Fibroblast of pulmonary artery (primary cell): ENCODE results near the gene EPS8L2.

Experiments used
- DNase-seq: peaks from one replicate; pipeline ENCODE4 v3.0.0-alpha.2; 2010; ENCODE audit warnings: low read depth
- H3K4me3 ChIP-seq: replicated peaks from 2 replicates; pipeline ENCODE4 v1.5.1; 2011; ENCODE audit warnings: low read depth, mild to moderate bottlenecking, control low read depth, low read length, moderate library complexity
- TF ChIP-seq, protein P1 (sequence below): IDR thresholded peaks from 2 replicates; pipeline ENCODE4 v1.5.1; 2011; ENCODE audit warnings: mild to moderate bottlenecking, control low read depth, low read length, inconsistent platforms; ENCODE audit errors: missing control alignments

Gene EPS8L2

DNA sequence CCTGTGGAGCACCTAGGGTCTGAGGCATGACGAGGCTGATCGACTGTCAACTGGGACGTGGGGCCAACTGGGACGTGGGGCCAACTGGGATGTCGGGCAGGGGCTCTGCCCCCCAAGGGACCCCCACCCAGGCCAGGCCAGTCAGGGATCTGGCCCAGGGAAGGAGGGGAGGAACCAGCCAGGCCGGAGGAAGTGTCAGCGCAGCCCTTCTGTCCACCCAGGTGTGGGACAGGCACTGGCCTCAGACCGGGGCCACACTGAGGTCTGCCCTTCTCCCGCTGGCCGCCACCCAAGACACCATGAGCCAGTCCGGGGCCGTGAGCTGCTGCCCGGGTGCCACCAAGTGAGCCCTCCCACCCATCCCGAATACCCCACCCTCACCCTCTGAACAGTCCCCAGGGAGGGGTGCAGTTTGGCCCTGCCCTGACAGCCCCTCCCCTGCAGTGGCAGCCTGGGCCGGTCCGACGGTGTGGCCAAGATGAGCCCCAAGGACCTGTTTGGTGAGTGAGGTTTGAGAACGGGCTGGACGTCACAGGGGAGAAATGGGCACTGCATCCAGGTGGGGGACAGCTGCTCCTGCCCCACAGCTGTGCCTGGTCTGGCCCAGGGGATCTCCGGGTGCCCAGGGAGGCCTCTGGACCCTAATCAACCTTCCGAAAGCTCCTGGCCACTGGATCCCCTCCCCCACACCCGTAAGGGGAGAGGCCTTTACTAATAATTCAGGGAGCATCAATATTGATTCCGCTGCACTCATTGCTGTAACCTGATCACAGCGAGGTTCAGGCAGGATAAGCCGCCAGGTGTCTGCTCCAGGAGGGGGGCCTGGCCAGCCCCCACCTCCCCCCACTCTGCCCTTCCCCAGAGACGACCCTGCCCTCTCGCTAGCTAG is 3.3 kb downstream of the EPS8L2 start:
- H3K4me3 ChIP-seq: no peak overlapping the region
- TF ChIP-seq, protein P1, sequence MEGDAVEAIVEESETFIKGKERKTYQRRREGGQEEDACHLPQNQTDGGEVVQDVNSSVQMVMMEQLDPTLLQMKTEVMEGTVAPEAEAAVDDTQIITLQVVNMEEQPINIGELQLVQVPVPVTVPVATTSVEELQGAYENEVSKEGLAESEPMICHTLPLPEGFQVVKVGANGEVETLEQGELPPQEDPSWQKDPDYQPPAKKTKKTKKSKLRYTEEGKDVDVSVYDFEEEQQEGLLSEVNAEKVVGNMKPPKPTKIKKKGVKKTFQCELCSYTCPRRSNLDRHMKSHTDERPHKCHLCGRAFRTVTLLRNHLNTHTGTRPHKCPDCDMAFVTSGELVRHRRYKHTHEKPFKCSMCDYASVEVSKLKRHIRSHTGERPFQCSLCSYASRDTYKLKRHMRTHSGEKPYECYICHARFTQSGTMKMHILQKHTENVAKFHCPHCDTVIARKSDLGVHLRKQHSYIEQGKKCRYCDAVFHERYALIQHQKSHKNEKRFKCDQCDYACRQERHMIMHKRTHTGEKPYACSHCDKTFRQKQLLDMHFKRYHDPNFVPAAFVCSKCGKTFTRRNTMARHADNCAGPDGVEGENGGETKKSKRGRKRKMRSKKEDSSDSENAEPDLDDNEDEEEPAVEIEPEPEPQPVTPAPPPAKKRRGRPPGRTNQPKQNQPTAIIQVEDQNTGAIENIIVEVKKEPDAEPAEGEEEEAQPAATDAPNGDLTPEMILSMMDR: no peak
- DNase-seq: no peak

DNA sequence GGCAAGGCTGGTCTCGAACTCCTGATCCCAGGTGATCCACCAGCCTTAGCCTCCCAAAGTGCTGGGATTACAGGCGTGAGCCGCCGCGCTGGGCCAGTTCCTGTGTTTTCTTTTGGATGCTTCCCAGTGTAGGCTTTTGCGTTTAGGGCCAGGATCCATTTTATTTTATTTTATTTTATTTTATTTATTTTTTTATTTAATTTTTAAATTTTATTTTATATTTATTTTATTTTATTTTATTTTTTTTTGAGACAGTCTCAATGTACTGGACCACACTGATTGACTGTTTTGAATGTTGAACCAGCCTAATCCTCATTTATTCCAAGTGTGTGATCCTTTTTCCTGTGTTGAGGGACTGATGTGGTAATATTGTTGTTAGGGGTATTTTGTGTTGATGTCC is 8.4 kb downstream of the EPS8L2 start:
- no peak overlapping the region for H3K4me3 ChIP-seq
- DNase-seq: no peak
- TF ChIP-seq, protein P1: no peak

DNA sequence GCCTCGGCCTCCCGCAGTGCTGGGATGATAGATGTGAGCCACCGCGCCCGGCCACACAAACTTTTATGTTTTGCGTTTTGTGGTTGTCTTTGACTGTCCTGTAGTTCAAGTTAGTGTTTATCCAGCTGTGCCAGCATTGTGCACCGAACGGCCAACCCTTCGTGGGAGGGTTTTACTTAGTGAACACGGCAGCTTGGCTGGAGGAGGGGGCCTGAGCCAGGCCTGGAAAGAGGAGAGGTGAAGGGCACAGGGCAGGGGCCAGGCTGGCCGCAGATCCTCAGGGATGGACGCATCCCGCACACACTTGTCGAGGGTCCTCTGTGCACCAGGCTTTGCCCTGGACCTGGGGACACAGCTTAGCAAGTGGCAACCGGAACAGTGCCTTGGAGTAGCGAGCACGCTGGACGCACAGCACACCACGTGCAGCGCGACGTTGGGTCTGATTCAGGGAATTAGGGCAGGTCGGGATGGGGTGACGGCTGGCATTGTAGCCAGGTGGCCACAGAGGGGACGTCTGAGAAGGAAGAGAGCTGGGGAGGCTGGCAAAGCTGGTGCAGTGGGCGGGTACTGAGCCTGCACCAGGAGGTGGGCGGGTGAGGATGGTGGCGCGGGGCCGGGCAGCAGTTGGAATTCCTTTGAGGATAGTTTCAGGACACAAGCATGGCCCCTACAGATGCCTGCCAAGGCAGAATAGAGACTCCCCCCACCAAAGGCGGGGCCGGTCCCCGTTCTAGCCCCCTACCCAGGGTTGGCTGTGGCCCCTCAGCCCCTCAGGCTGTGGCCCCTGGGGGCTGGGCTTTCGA is 13.4 kb downstream of the EPS8L2 start:
- TF ChIP-seq, protein P1: no peak
- H3K4me3 ChIP-seq: no peak overlapping the region
- DNase-seq: no peak

DNA sequence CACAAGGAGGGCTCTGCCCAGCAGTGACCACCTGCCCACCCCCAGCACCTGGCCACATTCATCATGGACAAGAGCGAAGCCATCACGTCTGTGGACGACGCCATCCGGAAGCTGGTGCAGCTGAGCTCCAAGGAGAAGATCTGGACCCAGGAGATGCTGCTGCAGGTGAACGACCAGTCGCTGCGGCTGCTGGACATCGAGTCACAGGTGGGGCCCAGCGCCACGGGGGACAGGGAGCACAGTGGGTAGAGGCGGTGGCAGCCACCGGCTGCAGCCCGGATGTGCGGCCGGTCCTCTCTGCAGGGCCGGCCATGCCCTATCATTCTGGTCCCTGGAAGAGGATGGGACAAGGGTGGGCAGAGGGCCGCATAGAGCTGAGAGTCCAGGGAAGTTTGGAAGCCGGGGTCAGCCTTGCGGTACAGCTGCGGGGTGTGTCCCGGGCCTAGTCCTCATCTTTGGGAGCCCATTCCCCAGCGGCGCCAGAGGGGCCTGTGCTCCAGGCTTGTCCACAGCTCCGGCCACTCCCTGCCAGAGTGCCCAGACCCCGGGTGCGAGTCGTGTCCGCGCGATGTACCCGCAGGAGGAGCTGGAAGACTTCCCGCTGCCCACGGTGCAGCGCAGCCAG is 14.1 kb downstream of the EPS8L2 start:
- no peak overlapping the region for H3K4me3 ChIP-seq
- no peak for DNase-seq

DNA sequence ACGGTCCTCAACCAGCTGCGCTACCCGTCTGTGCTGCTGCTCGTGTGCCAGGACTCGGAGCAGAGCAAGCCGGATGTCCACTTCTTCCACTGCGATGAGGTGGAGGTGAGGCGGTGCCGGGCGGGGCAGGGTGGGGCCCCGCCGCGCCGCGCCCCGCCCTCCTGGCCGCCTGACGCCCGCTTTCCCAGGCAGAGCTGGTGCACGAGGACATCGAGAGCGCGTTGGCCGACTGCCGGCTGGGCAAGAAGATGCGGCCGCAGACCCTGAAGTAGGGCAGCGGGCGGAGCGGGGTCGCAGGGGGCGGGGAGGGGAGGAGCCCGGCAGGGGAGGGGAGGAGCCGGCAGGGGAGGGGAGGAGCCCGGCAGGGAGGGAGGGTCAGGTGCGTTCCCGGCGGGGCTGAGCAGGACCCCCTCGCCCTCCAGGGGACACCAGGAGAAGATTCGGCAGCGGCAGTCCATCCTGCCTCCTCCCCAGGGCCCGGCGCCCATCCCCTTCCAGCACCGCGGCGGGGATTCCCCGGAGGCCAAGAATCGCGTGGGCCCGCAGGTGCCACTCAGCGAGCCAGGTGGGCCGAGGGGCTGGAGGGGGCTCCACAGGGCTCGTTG is 14.7 kb downstream of the EPS8L2 start:
- DNase-seq: no peak
- no peak overlapping the region for H3K4me3 ChIP-seq
- TF ChIP-seq, protein P1: no peak

More for the DNA sequence above, 14.1 kb downstream of the EPS8L2 start:
- TF ChIP-seq, protein P1: no peak

DNA sequence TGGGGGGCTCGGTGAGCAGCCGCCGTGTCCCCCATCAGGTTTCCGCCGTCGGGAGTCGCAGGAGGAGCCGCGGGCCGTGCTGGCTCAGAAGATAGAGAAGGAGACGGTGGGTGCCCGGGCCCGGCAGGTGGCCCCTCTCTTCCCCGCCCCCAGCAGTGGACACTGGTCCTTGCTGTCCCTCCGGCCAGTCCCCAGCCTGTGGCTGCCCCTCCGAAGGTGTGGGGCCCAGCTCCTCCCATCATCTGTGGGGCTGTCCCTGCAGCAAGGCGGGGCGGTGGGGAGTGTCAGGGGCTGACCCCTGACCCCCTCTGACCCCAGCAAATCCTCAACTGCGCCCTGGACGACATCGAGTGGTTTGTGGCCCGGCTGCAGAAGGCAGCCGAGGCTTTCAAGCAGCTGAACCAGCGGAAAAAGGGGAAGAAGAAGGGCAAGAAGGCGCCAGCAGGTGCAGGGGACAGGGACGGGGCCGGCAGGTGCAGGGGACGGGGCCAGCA is 15.3 kb downstream of the EPS8L2 start:
- no peak for DNase-seq
- H3K4me3 ChIP-seq: no peak overlapping the region
- TF ChIP-seq, protein P1: no peak
